ENCODE data around the gene CBX6. TPM values are rescaled to one million over a fixed set of nuclear protein-coding genes. Genes with fewer than 3 reads are reported as not detected.

The CBX6 gene
- total RNA-seq, 1 experiment from 2014 or later = 136 TPM

DNA sequence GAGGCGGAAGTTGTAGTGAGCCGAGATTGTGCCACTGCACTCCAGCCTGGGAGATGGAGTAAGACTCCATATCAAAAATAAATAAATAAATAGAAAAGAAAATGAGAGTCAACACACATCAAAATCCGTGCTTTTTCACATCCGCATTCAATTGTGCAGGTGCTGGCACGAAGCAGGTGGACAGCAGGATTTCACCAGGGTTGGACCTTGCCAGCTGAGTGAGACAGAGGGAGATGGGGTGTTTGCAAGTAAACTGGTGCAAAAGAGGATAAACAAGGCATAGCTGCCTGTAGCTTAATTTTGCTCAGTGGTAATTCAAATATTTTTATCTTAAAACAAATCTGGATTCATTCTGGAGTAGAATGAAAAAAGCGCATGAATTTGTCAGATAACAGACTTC is 54.8 kb downstream of the CBX6 start:
- TF ChIP-seq, protein P1, sequence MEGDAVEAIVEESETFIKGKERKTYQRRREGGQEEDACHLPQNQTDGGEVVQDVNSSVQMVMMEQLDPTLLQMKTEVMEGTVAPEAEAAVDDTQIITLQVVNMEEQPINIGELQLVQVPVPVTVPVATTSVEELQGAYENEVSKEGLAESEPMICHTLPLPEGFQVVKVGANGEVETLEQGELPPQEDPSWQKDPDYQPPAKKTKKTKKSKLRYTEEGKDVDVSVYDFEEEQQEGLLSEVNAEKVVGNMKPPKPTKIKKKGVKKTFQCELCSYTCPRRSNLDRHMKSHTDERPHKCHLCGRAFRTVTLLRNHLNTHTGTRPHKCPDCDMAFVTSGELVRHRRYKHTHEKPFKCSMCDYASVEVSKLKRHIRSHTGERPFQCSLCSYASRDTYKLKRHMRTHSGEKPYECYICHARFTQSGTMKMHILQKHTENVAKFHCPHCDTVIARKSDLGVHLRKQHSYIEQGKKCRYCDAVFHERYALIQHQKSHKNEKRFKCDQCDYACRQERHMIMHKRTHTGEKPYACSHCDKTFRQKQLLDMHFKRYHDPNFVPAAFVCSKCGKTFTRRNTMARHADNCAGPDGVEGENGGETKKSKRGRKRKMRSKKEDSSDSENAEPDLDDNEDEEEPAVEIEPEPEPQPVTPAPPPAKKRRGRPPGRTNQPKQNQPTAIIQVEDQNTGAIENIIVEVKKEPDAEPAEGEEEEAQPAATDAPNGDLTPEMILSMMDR (conservative IDR thresholded peaks at IDR 0.05) = no peak
- TF ChIP-seq EZH2 (IDR thresholded peaks at IDR 0.05; ENCODE audit: low read depth) = no peak
- Histone ChIP-seq H3K9me3 (ENCODE audit: insufficient read depth, low read depth) (no peaks in the 10 kb centered on the region), H3K27ac (no peak overlapping the region), H3K4me1 (replicated peaks; ENCODE audit: insufficient read depth) (no peaks in the 10 kb centered on the region), H3F3A (ENCODE audit: insufficient read depth, low read depth) (no peaks in the 10 kb centered on the region), H3K4me3 (no peak overlapping the region), H3K27me3 (ENCODE audit: insufficient read depth, low read depth) (peaks cover 42% of the 10 kb centered on the region), H2AFZ (no peak overlapping the region), H3K36me3 (ENCODE audit: low read depth) (no peaks in the 10 kb centered on the region), H4K20me1 (ENCODE audit: insufficient read depth) (no peaks in the 10 kb centered on the region), H3K79me2 (ENCODE audit: low read depth) (no peaks in the 10 kb centered on the region), H3K4me2 (no peak overlapping the region), H3K9me2 (ENCODE audit: insufficient read depth) (no peaks in the 10 kb centered on the region)
- DNase-seq = no peak
- POLR2A ChIA-PET (ENCODE audit: unreplicated experiment) = no interaction called here
- no TSS peak for BruUV-seq (replicated peaks)
- intact Hi-C loops (cut with micrococcal nuclease; ENCODE audit: unreplicated experiment) = no loop called here
- CTCF ChIA-PET = no interaction called here

DNA sequence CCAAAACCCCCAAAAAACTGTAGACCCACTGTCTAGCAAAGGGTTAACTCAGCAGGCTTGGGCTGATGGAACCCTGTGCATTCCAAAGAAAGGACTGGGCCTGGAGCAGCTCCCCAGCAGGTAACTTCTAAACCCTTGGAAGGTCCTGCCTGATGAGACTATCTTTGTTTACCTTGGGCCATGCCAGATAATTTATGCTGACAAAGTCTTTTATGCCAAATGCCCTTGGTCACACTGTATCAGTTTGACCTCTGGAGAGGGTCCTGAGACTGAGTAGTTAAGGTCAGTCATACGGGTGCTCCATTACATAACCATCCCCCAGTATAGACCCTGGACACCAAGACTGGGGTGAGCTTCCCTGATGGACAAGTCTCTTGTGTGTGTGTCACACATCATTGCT is 56.2 kb downstream of the CBX6 start:
- no peaks in the 10 kb centered on the region for H3K79me2 ChIP-seq (ENCODE audit: low read depth)
- H3K27ac ChIP-seq = no peak overlapping the region
- peaks cover 44% of the 10 kb centered on the region for H3K27me3 ChIP-seq (ENCODE audit: insufficient read depth, low read depth)
- H3K9me2 ChIP-seq (ENCODE audit: insufficient read depth) = no peaks in the 10 kb centered on the region
- POLR2A ChIA-PET (ENCODE audit: unreplicated experiment) = interaction anchor here (0.7 kb wide), 1 partner anchor 327 kb away, joined by 3 read pairs; no protein-coding TSS in a partner anchor
- no peak for DNase-seq
- H3F3A ChIP-seq (ENCODE audit: insufficient read depth, low read depth) = no peaks in the 10 kb centered on the region
- H3K4me1 ChIP-seq (replicated peaks; ENCODE audit: insufficient read depth) = no peaks in the 10 kb centered on the region
- TF ChIP-seq, protein P1 (conservative IDR thresholded peaks at IDR 0.05) = no peak
- no peak for TF ChIP-seq EZH2 (IDR thresholded peaks at IDR 0.05; ENCODE audit: low read depth)
- no peak overlapping the region for H3K4me3 ChIP-seq
- no TSS peak for BruUV-seq (replicated peaks)
- CTCF ChIA-PET = no interaction called here
- H3K4me2 ChIP-seq = no peak overlapping the region
- H3K9me3 ChIP-seq (ENCODE audit: insufficient read depth, low read depth) = no peaks in the 10 kb centered on the region
- no peaks in the 10 kb centered on the region for H3K36me3 ChIP-seq (ENCODE audit: low read depth)
- H4K20me1 ChIP-seq (ENCODE audit: insufficient read depth) = no peaks in the 10 kb centered on the region
- intact Hi-C loops (cut with micrococcal nuclease; ENCODE audit: unreplicated experiment) = no loop called here
- no peak overlapping the region for H2AFZ ChIP-seq

Other genes starting within 250 kb of the CBX6 start
- gene FAM227A, start 215.8 kb downstream of the CBX6 start, total RNA-seq (2021) = 8.8 and 9.8 TPM in 2 replicates
- gene CBY1, start 215.6 kb downstream of the CBX6 start, total RNA-seq (2021) = 58.9 and 61.8 TPM in 2 replicates
- gene TOMM22, start 190.3 kb downstream of the CBX6 start, total RNA-seq (2021) = 106 and 120 TPM in 2 replicates
- 102 and 110 TPM in 2 replicates for gene JOSD1, start 171.3 kb downstream of the CBX6 start, total RNA-seq (2021)
- gene GTPBP1, start 166.3 kb downstream of the CBX6 start, total RNA-seq (2021) = 79.3 and 94.7 TPM in 2 replicates
- gene SUN2, start 116.2 kb downstream of the CBX6 start, total RNA-seq (2021) = 169 and 220 TPM in 2 replicates
- 50.3 and 53.0 TPM in 2 replicates for gene DNAL4, start 78.1 kb downstream of the CBX6 start, total RNA-seq (2021)
- gene NPTXR, start 28.2 kb downstream of the CBX6 start, total RNA-seq (2021) = 14.7 and 23.8 TPM in 2 replicates
- not detected in 2 replicates for gene APOBEC3A, start 85.4 kb upstream of the CBX6 start, total RNA-seq (2021)
- 66.5 and 83.6 TPM in 2 replicates for gene APOBEC3B, start 110.1 kb upstream of the CBX6 start, total RNA-seq (2021)
- 64.6 and 66.5 TPM in 2 replicates for gene APOBEC3C, start 142.0 kb upstream of the CBX6 start, total RNA-seq (2021)
- gene APOBEC3D, start 148.9 kb upstream of the CBX6 start, total RNA-seq (2021) = 23.7 and 33.6 TPM in 2 replicates
- 28.3 and 29.6 TPM in 2 replicates for gene APOBEC3F, start 168.6 kb upstream of the CBX6 start, total RNA-seq (2021)
- 9.5 and 14.0 TPM in 2 replicates for gene APOBEC3G, start 205.1 kb upstream of the CBX6 start, total RNA-seq (2021)
- gene APOBEC3H, start 225.0 kb upstream of the CBX6 start, total RNA-seq (2021) = 1.5 and 2.5 TPM in 2 replicates